Lower leg skin (tissue), 3 donors: ENCODE results near the gene DPM1.

Experiments
- POLR2A ChIP-seq, 2 donors: fragments of 450-650 bp; IDR thresholded peaks; one replicate each; pipeline ENCODE4 v1.6.1; 2016 to 2017; ENCODE audit warnings: antibody characterized with exemption in 2 of 2, mild to moderate bottlenecking in 1 of 2, moderate library complexity in 1 of 2
- TF ChIP-seq, protein P1 (sequence below), 3 donors: fragments of 450-650 bp; IDR thresholded peaks; one replicate each; pipeline ENCODE4 v1.5.1; 2016; ENCODE audit warnings: antibody characterized with exemption in 3 of 3, mild to moderate bottlenecking in 3 of 3, moderate library complexity in 2 of 3

DNA sequence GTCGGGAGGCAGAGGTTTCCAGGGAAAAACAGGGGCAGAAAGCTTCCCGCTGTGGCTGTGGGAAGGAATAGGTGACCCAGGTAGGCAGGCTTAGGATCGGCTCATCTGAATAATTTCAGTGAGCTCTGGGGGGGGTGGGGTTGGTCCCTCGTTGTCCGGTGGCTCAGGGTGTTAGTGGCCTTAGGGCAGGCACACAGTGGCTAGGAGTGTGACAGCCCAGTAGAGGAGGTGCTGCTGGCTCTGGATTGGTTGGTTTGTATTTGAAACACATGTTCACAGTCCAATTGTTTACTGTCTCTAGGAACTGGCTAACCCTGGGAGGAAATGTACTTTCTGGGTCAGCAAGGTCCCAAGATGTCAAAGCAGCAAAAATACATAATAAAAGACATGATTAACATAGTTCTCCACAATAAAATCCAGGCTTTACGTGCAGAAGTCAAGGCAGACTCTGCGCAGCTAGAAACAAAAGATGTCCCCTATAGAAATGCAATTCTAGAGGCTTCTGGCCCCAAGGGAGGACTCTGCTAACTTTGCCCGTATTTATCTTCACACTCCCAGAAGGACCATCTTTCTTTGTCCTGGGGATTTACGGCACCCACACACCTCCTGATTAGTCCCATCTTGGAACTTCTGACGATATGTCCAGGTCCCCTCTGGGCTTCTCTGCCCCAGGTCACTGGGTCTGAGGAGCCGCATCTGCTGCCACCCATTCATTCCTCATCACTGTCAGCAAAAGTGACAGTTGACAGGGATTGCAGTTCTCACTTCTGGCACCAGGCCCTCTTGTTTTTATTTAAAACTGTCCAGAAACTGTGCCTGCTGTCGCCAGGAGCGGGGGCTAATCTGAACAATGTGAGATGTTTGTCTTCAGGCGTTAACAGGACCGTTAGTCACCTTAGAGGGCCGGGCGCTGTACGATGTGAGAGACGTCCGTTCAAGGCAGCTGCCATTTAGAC lies 19.0 kb upstream of the DPM1 start:
- TF ChIP-seq, protein P1, sequence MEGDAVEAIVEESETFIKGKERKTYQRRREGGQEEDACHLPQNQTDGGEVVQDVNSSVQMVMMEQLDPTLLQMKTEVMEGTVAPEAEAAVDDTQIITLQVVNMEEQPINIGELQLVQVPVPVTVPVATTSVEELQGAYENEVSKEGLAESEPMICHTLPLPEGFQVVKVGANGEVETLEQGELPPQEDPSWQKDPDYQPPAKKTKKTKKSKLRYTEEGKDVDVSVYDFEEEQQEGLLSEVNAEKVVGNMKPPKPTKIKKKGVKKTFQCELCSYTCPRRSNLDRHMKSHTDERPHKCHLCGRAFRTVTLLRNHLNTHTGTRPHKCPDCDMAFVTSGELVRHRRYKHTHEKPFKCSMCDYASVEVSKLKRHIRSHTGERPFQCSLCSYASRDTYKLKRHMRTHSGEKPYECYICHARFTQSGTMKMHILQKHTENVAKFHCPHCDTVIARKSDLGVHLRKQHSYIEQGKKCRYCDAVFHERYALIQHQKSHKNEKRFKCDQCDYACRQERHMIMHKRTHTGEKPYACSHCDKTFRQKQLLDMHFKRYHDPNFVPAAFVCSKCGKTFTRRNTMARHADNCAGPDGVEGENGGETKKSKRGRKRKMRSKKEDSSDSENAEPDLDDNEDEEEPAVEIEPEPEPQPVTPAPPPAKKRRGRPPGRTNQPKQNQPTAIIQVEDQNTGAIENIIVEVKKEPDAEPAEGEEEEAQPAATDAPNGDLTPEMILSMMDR (IDR thresholded peaks at IDR 0.05) = no peak
- TF ChIP-seq POLR2A (IDR thresholded peaks at IDR 0.05) = no peak
